HepG2 (cell line): ENCODE measurements around the gene RCOR1. TPM values are rescaled to one million over a fixed set of nuclear protein-coding genes. Genes with fewer than 3 reads are reported as not detected.
A peak's percentile ranks its signal among the peaks of the same experiment; 100 is the strongest.

ENCODE experiments used
- BRD4 ChIP-seq: sonication (generic); formaldehyde crosslinking; IDR thresholded peaks from 2 replicates; pipeline ENCODE4 v1.4.0; 2020; ENCODE audit warnings: missing genetic modification reagents
- RARG ChIP-seq: sonication (generic); formaldehyde crosslinking; IDR thresholded peaks from 2 replicates; pipeline ENCODE4 v1.4.0; 2020; ENCODE audit warnings: low read depth, mild to moderate bottlenecking, missing genetic modification reagents
- ZFP90 ChIP-seq: sonication (generic); formaldehyde crosslinking; IDR thresholded peaks from 2 replicates; pipeline ENCODE4 v1.8.0; 2022; ENCODE audit warnings: missing genetic modification reagents, mild to moderate bottlenecking, inconsistent platforms, borderline replicate concordance
- ZNF101 ChIP-seq: sonication (generic); formaldehyde crosslinking; IDR thresholded peaks from 2 replicates; pipeline ENCODE4 v1.4.0; 2020; ENCODE audit warnings: mild to moderate bottlenecking, low read depth, missing genetic modification reagents, borderline replicate concordance
- ZNF225 ChIP-seq: sonication (generic); formaldehyde crosslinking; IDR thresholded peaks from 2 replicates; pipeline ENCODE4 v1.4.0; 2020; ENCODE audit warnings: mild to moderate bottlenecking, missing genetic modification reagents
- ZSCAN30 ChIP-seq: sonication (generic); formaldehyde crosslinking; IDR thresholded peaks from 2 replicates; pipeline ENCODE4 v1.5.0; 2020; ENCODE audit warnings: mild to moderate bottlenecking, missing genetic modification reagents
- polyA plus RNA-seq, 8 experiments: library from polyadenylated mRNA; depleted of rRNA in 3 of 8; stranded (reverse) in 7 of 8; unstranded in 1 of 8; fragments of >200 nt; fragmentation: Illumina TruSeq in 4 of 8; extraction: Trizol in 4 of 8; gene quantifications; 2 replicates each; pipeline versions ENCODE4 v1.2.1 to v1.2.3, GENCODE V29; 2011 to 2016; ENCODE audit warnings: low read depth in 4 of 8, missing spikeins in 1 of 8, mixed read lengths in 1 of 8; ENCODE audit not compliant: insufficient read depth in 1 of 8
- total RNA-seq, 5 experiments: library from RNA; depleted of rRNA; stranded (reverse); fragments of >200 nt; fragmentation: Illumina TruSeq; extraction: Trizol; gene quantifications; 2 replicates each; pipeline ENCODE4 v1.2.3, GENCODE V29; 2016; ENCODE audit warnings: low read depth in 1 of 5
- TF ChIP-seq, protein P1 (sequence below), 2 experiments: fragments of 450-650 bp in 1 of 2; sonication (generic) in 1 of 2; formaldehyde crosslinking in 1 of 2; IDR thresholded peaks; 2 replicates each; pipeline versions ENCODE4 v1.6.1 to v1.8.0; 2016 to 2022; ENCODE audit warnings: antibody characterized with exemption in 1 of 2, mild to moderate bottlenecking in 1 of 2, missing genetic modification reagents in 1 of 2
- TF ChIP-seq, protein P2 (sequence below): conservative IDR thresholded peaks from 2 replicates; pipeline ENCODE4 v1.6.1; 2018; ENCODE audit warnings: missing genetic modification reagents
- TF ChIP-seq, protein P3 (sequence below): sonication (generic); formaldehyde crosslinking; conservative IDR thresholded peaks from 2 replicates; pipeline ENCODE4 v1.8.0; 2022; ENCODE audit warnings: low read depth, missing genetic modification reagents
- TF ChIP-seq, protein P4 (sequence below): sonication (generic); formaldehyde crosslinking; IDR thresholded peaks from 2 replicates; pipeline ENCODE4 v1.8.0; 2022; ENCODE audit warnings: mild to moderate bottlenecking, missing genetic modification reagents; ENCODE audit not compliant: insufficient replicate concordance

RCOR1 gene
- total and polyA plus RNA-seq, 2 of the 13 experiments (the other 11 are each of a cell fraction or from before 2014, with no cell fraction given): 10.2 to 11.1 TPM

DNA sequence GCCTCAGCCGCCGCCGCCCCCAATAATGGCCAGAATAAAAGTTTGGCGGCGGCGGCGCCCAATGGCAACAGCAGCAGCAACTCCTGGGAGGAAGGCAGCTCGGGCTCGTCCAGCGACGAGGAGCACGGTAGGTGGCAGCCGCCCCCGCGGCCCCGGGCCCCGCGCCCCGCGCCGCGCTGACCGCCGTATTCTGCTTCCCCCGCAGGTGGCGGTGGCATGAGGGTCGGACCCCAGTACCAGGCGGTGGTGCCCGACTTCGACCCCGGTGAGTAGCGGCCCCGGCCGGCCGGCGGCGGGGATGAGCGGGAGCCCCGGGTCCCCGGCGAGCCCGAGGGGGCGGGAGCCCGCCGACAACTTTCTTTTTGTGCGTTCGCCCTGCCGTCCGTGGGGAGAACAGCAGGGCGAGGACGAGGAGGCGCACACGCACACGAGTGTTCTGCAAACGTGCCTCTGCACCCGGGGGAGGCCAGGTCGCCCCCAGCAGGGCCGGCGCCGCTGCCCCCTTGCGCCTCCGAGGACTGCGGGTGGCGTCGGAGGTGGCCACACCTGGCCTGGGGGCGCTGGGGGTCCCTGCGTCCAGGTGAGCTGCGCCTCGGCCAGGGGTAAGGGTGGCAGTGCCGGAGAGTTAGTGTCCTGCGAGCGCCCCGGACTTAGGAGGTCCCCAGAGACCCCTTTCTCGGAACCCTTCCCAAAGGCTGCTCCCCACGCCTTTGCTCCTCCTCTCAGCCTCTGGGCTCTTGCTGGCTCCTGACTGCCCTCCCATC lies 794 bp downstream of the RCOR1 start (continued):
- TF ChIP-seq, protein P1, sequence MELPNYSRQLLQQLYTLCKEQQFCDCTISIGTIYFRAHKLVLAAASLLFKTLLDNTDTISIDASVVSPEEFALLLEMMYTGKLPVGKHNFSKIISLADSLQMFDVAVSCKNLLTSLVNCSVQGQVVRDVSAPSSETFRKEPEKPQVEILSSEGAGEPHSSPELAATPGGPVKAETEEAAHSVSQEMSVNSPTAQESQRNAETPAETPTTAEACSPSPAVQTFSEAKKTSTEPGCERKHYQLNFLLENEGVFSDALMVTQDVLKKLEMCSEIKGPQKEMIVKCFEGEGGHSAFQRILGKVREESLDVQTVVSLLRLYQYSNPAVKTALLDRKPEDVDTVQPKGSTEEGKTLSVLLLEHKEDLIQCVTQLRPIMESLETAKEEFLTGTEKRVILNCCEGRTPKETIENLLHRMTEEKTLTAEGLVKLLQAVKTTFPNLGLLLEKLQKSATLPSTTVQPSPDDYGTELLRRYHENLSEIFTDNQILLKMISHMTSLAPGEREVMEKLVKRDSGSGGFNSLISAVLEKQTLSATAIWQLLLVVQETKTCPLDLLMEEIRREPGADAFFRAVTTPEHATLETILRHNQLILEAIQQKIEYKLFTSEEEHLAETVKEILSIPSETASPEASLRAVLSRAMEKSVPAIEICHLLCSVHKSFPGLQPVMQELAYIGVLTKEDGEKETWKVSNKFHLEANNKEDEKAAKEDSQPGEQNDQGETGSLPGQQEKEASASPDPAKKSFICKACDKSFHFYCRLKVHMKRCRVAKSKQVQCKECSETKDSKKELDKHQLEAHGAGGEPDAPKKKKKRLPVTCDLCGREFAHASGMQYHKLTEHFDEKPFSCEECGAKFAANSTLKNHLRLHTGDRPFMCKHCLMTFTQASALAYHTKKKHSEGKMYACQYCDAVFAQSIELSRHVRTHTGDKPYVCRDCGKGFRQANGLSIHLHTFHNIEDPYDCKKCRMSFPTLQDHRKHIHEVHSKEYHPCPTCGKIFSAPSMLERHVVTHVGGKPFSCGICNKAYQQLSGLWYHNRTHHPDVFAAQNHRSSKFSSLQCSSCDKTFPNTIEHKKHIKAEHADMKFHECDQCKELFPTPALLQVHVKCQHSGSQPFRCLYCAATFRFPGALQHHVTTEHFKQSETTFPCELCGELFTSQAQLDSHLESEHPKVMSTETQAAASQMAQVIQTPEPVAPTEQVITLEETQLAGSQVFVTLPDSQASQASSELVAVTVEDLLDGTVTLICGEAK (IDR thresholded peaks at IDR 0.05): no peak
- TF ChIP-seq, protein P1 (CRISPR knock-in tag; IDR thresholded peaks at IDR 0.05): 0 out of 2 replicates have a peak, but pooled peaks have one; percentile 30
- TF ChIP-seq ZNF225 (CRISPR knock-in tag): no peak
- no peak for TF ChIP-seq ZSCAN30 (CRISPR knock-in tag)
- no peak for TF ChIP-seq BRD4 (CRISPR knock-in tag)
- TF ChIP-seq, protein P2, sequence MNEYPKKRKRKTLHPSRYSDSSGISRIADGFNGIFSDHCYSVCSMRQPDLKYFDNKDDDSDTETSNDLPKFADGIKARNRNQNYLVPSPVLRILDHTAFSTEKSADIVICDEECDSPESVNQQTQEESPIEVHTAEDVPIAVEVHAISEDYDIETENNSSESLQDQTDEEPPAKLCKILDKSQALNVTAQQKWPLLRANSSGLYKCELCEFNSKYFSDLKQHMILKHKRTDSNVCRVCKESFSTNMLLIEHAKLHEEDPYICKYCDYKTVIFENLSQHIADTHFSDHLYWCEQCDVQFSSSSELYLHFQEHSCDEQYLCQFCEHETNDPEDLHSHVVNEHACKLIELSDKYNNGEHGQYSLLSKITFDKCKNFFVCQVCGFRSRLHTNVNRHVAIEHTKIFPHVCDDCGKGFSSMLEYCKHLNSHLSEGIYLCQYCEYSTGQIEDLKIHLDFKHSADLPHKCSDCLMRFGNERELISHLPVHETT (CRISPR knock-in tag): 0 out of 2 replicates have a peak, but pooled peaks have one; percentile 18
- no peak for TF ChIP-seq ZNF101
- TF ChIP-seq ZFP90: no peak
- no peak for TF ChIP-seq RARG (CRISPR knock-in tag)
- TF ChIP-seq, protein P3, sequence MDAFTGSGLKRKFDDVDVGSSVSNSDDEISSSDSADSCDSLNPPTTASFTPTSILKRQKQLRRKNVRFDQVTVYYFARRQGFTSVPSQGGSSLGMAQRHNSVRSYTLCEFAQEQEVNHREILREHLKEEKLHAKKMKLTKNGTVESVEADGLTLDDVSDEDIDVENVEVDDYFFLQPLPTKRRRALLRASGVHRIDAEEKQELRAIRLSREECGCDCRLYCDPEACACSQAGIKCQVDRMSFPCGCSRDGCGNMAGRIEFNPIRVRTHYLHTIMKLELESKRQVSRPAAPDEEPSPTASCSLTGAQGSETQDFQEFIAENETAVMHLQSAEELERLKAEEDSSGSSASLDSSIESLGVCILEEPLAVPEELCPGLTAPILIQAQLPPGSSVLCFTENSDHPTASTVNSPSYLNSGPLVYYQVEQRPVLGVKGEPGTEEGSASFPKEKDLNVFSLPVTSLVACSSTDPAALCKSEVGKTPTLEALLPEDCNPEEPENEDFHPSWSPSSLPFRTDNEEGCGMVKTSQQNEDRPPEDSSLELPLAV: no peak
- TF ChIP-seq, protein P4, sequence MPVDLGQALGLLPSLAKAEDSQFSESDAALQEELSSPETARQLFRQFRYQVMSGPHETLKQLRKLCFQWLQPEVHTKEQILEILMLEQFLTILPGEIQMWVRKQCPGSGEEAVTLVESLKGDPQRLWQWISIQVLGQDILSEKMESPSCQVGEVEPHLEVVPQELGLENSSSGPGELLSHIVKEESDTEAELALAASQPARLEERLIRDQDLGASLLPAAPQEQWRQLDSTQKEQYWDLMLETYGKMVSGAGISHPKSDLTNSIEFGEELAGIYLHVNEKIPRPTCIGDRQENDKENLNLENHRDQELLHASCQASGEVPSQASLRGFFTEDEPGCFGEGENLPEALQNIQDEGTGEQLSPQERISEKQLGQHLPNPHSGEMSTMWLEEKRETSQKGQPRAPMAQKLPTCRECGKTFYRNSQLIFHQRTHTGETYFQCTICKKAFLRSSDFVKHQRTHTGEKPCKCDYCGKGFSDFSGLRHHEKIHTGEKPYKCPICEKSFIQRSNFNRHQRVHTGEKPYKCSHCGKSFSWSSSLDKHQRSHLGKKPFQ (CRISPR knock-in tag): no peak
